AG10803 (cell line): ENCODE measurements around the gene PPP1R3G.

Source experiments
- DNase-seq: peaks from one replicate; pipeline ENCODE4 v3.0.0; 2010; ENCODE audit warnings: low read depth
- H3K4me3 ChIP-seq: 2 replicates; pipeline ENCODE4 v1.5.1; 2011; ENCODE audit warnings: mild to moderate bottlenecking, low read length, control low read depth
- TF ChIP-seq, protein P1 (sequence below): conservative IDR thresholded peaks from 2 replicates; pipeline ENCODE4 v1.5.1; 2011; ENCODE audit warnings: mild to moderate bottlenecking, low read length, control low read depth, inconsistent platforms

Gene PPP1R3G

GRCh38 chr6:5093231-5094015 lies 8.3 kb downstream of the PPP1R3G start:
- H3K4me3 ChIP-seq = no peak overlapping the region
- TF ChIP-seq, protein P1, sequence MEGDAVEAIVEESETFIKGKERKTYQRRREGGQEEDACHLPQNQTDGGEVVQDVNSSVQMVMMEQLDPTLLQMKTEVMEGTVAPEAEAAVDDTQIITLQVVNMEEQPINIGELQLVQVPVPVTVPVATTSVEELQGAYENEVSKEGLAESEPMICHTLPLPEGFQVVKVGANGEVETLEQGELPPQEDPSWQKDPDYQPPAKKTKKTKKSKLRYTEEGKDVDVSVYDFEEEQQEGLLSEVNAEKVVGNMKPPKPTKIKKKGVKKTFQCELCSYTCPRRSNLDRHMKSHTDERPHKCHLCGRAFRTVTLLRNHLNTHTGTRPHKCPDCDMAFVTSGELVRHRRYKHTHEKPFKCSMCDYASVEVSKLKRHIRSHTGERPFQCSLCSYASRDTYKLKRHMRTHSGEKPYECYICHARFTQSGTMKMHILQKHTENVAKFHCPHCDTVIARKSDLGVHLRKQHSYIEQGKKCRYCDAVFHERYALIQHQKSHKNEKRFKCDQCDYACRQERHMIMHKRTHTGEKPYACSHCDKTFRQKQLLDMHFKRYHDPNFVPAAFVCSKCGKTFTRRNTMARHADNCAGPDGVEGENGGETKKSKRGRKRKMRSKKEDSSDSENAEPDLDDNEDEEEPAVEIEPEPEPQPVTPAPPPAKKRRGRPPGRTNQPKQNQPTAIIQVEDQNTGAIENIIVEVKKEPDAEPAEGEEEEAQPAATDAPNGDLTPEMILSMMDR = no peak
- peak; percentile 28 for DNase-seq

GRCh38 chr6:5094327-5094726 lies 9.2 kb downstream of the PPP1R3G start:
- DNase-seq = peak; percentile 95
- H3K4me3 ChIP-seq = no peak overlapping the region
- TF ChIP-seq, protein P1 = no peak

DNA sequence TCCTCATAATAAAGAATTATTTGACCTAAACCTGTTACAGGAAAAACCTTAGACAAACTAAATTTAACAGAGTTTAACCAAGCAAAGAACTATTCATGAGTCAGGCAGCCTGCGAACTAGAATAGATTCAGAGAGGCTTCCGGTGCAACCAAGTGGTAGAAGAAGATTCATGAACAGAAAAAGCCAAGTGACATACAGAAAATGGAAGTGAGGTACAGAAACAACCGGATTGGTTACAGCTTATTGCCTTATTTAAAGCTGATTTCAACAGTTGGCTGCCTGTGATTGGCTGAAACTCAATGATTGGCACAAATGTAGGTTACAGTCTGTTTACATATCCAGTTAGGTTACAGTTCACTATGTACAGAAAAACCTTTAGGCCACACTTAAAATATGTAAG lies 10.1 kb downstream of the PPP1R3G start:
- DNase-seq = peak; percentile 40
- no peak overlapping the region for H3K4me3 ChIP-seq
- TF ChIP-seq, protein P1 = no peak

- TF ChIP-seq, protein P1 = no peak
- no peak for DNase-seq
- H3K4me3 ChIP-seq = no peak overlapping the region
Measured at GRCh38 chr6:5096482-5096881, 11.3 kb downstream of the PPP1R3G start.

GRCh38 chr6:5098501-5099270 lies 13.5 kb downstream of the PPP1R3G start:
- H3K4me3 ChIP-seq = no peak overlapping the region
- DNase-seq = no peak
- TF ChIP-seq, protein P1 = no peak

DNA sequence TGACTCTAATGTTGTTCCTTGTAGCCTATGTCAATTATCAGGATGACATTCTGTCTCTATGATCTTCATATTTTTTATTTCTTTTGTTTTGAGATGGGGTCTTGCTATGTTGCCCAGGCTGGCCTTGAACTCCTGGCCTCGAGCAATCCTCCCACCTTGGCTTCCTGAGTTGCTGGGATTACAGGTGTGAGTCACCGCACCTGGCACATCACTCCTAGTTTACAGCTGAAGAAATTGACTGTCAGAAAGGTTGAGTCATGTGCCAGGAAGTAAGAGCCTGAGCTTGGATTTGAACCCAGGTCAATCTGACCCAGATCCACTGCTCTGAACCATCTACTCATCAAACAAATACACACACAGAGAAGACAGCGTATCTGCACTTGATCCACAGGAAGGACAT lies 14.4 kb downstream of the PPP1R3G start:
- no peak overlapping the region for H3K4me3 ChIP-seq
- TF ChIP-seq, protein P1 = no peak
- no peak for DNase-seq

DNA sequence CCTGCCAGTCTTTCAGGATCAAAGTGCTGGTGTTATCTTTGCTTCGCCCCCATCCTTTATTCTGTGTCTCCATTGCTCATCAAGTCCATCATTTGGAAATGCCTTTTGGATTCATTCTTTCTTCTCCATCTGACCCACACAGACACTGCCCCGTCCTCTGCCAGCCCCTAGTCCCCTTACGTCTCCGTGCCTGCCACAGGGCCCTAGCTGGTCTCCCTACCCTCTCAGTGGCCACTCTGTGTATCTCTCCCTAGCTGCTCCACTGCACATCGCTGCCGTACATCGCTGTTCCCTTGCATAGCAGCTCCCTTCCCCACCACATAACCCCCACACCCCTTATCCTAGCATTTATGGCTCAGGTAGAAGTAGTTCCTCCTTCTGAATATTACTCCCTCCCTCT lies 15.7 kb downstream of the PPP1R3G start:
- no peak overlapping the region for H3K4me3 ChIP-seq
- TF ChIP-seq, protein P1 = no peak
- DNase-seq = no peak
